Osteoblast (primary cell): ENCODE measurements around the gene ADGRF4. TPM values are rescaled to one million over a fixed set of nuclear protein-coding genes. Genes with fewer than 3 reads are reported as not detected.

Experiments
- DNase-seq: peaks from one replicate; pipeline ENCODE4 v3.0.0; 2011; ENCODE audit warnings: low spot score, mixed read lengths; ENCODE audit not compliant: insufficient read length; ENCODE audit errors: missing footprints
- H2AFZ ChIP-seq: 2 replicates; pipeline ENCODE4 v1.6.0; 2011; ENCODE audit warnings: mild to moderate bottlenecking, low read length
- H3K27ac ChIP-seq: 2 replicates; pipeline ENCODE4 v1.5.1; 2011; ENCODE audit warnings: mild to moderate bottlenecking, low read depth, low read length, moderate library complexity
- H3K27me3 ChIP-seq: 2 replicates; pipeline ENCODE4 v1.6.0; 2012; ENCODE audit warnings: mild to moderate bottlenecking, control low read depth, inconsistent platforms, low read length, moderate library complexity; ENCODE audit not compliant: insufficient read depth
- H3K36me3 ChIP-seq: 2 replicates; pipeline ENCODE4 v1.5.1; 2011; ENCODE audit warnings: mild to moderate bottlenecking, low read length, control low read depth, moderate library complexity; ENCODE audit not compliant: insufficient read depth
- H3K4me1 ChIP-seq: 2 replicates; pipeline ENCODE4 v1.5.1; 2011; ENCODE audit warnings: mild to moderate bottlenecking, low read length, control low read depth, moderate library complexity; ENCODE audit not compliant: insufficient read depth
- H3K4me2 ChIP-seq: 2 replicates; pipeline ENCODE4 v1.6.0; 2011; ENCODE audit warnings: mild to moderate bottlenecking, low read length; ENCODE audit not compliant: insufficient read depth
- H3K4me3 ChIP-seq: fragments of 200-600 bp; sonication (generic); 3 replicates; pipeline ENCODE4 v1.5.1; 2012; ENCODE audit warnings: mild to moderate bottlenecking, low read length, inconsistent platforms; ENCODE audit not compliant: insufficient read depth
- H3K79me2 ChIP-seq: 2 replicates; pipeline ENCODE4 v1.6.0; 2012; ENCODE audit warnings: mild to moderate bottlenecking, low read length, control low read depth, inconsistent platforms; ENCODE audit not compliant: insufficient read depth
- H3K9me3 ChIP-seq: 2 replicates; pipeline ENCODE4 v1.5.1; 2011; ENCODE audit warnings: low read depth, low read length, control low read depth
- H4K20me1 ChIP-seq: 2 replicates; pipeline ENCODE4 v1.6.0; 2012; ENCODE audit warnings: mild to moderate bottlenecking, low read length, control low read depth; ENCODE audit not compliant: insufficient read depth
- CTCF ChIP-seq: IDR thresholded peaks from 2 replicates; pipeline ENCODE4 v1.5.1; 2011; ENCODE audit warnings: mild to moderate bottlenecking, low read depth, low read length, moderate library complexity; ENCODE audit errors: extremely low read depth
- total RNA-seq: library from RNA; depleted of rRNA; stranded (reverse); fragments of >200 nt; gene quantifications from 2 replicates; pipeline ENCODE4 v1.2.3, GENCODE V29; 2012

Gene ADGRF4
- total RNA-seq, 1 donor: under 0.01 TPM

GRCh38 chr6:47678739-47679138 lies 19.6 kb upstream of the ADGRF4 start:
- H2AFZ ChIP-seq: no peak overlapping the region
- H3K4me1 ChIP-seq: no peaks in the 10 kb centered on the region
- no peaks in the 10 kb centered on the region for H4K20me1 ChIP-seq
- TF ChIP-seq CTCF: no peak
- H3K4me3 ChIP-seq: no peak overlapping the region
- no peaks in the 10 kb centered on the region for H3K79me2 ChIP-seq
- H3K27ac ChIP-seq: no peak overlapping the region
- no peak overlapping the region for H3K4me2 ChIP-seq
- no peaks in the 10 kb centered on the region for H3K36me3 ChIP-seq
- H3K27me3 ChIP-seq: no peaks in the 10 kb centered on the region
- DNase-seq: no peak
- H3K9me3 ChIP-seq: peaks cover 2% of the 10 kb centered on the region

GRCh38 chr6:47679322-47679906 lies 19.0 kb upstream of the ADGRF4 start:
- no peak overlapping the region for H2AFZ ChIP-seq
- TF ChIP-seq CTCF: no peak
- H4K20me1 ChIP-seq: no peaks in the 10 kb centered on the region
- H3K27ac ChIP-seq: no peak overlapping the region
- DNase-seq: peak; percentile 3
- no peaks in the 10 kb centered on the region for H3K36me3 ChIP-seq
- peaks cover 2% of the 10 kb centered on the region for H3K9me3 ChIP-seq
- no peak overlapping the region for H3K4me3 ChIP-seq
- H3K4me2 ChIP-seq: no peak overlapping the region
- H3K27me3 ChIP-seq: no peaks in the 10 kb centered on the region
- H3K79me2 ChIP-seq: no peaks in the 10 kb centered on the region
- no peaks in the 10 kb centered on the region for H3K4me1 ChIP-seq

DNA sequence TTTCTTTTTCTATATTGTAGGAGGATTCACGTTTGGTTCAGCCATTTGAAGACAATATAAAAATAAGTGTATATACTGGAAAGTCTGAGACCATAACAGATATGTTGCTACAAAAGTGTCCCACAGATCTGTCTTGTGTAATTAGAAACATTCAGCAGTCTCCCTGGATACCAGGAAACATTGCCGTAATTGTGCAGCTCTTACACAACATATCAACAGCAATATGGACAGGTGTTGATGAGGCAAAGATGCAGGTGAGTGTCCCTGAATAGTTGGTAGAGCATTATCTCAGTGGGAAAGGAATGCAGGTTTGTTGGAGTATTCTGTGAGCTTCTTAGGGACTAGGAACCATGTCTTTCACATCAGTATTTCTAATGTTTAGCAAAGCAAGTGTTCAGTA lies 18.3 kb upstream of the ADGRF4 start:
- Histone ChIP-seq H3K79me2 (no peaks in the 10 kb centered on the region), H2AFZ (no peak overlapping the region), H3K4me2 (no peak overlapping the region), H3K36me3 (no peaks in the 10 kb centered on the region), H3K4me3 (no peak overlapping the region), H3K27ac (no peak overlapping the region), H3K9me3 (peaks cover 2% of the 10 kb centered on the region), H3K4me1 (no peaks in the 10 kb centered on the region), H3K27me3 (no peaks in the 10 kb centered on the region), H4K20me1 (no peaks in the 10 kb centered on the region)
- no peak for TF ChIP-seq CTCF
- no peak for DNase-seq

DNA sequence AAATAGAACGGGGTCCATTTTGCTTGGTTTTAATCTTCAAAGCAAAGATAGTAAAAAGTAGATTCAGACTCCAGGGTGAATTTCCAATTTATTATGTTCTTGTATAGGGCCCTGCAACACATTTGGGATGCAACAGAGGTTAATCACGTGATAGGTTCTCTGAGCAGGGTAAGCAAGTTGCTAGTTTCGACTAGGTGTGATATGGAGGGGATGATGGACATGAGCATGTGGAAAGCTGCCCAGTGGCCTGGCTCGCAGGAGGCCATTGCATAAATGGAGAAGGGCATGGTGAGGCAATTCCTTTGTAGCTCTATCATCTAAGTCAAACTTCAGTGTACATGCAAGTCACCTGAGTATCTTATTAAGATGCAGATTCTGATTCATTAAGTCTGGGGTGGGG lies 17.7 kb upstream of the ADGRF4 start:
- Histone ChIP-seq H3K4me3 (no peak overlapping the region), H3K4me1 (no peaks in the 10 kb centered on the region), H3K4me2 (no peak overlapping the region), H4K20me1 (no peaks in the 10 kb centered on the region), H3K9me3 (peaks cover 2% of the 10 kb centered on the region), H3K27me3 (no peaks in the 10 kb centered on the region), H3K36me3 (no peaks in the 10 kb centered on the region), H3K79me2 (no peaks in the 10 kb centered on the region), H2AFZ (no peak overlapping the region), H3K27ac (no peak overlapping the region)
- no peak for DNase-seq
- no peak for TF ChIP-seq CTCF
